MCF 10A (cell line): Measurements from ENCODE around the gene ABI1. TPM values are rescaled to one million over a fixed set of nuclear protein-coding genes. Genes with fewer than 3 reads are reported as not detected.

Source experiments
- BruUV-seq: library from RNA; stranded (reverse); fragments of 400-500 nt; replicated peaks from 2 replicates; lab custom pipeline; 2021; lab: Mats Ljungman, UMichigan
- CTCF ChIA-PET: fragments of 300-600 bp; sonication (Branson Sonifier 250); formaldehyde crosslinking; extraction: SDS; loops from one replicate; lab custom pipeline; 2021; ENCODE audit warnings: antibody characterized with exemption, inconsistent platforms; lab: Yijun Ruan, JAX
- POLR2A ChIA-PET: fragments of 300-600, 350-650 bp; sonication (Branson Sonifier 250); formaldehyde crosslinking; extraction: SDS; loops from one replicate; lab custom pipeline; 2020; ENCODE audit warnings: antibody characterized with exemption, inconsistent platforms; lab: Yijun Ruan, JAX
- DNase-seq: peaks from one replicate; pipeline ENCODE4 v3.0.0-alpha.2; 2018; ENCODE audit not compliant: unreplicated experiment
- H3K27ac Mint-ChIP-seq: one replicate; pipeline ENCODE4 v1.8.0; 2022; ENCODE audit warnings: mild to moderate bottlenecking, low read depth, mixed read lengths; ENCODE audit not compliant: unreplicated experiment
- H3K27me3 Mint-ChIP-seq: one replicate; pipeline ENCODE4 v1.8.0; 2022; ENCODE audit warnings: mixed read lengths; ENCODE audit not compliant: insufficient read depth, unreplicated experiment
- H3K36me3 Mint-ChIP-seq: one replicate; pipeline ENCODE4 v1.8.0; 2022; ENCODE audit warnings: mild to moderate bottlenecking, moderate library complexity, mixed read lengths; ENCODE audit not compliant: insufficient read depth, unreplicated experiment
- H3K4me1 Mint-ChIP-seq: one replicate; pipeline ENCODE4 v1.8.0; 2022; ENCODE audit warnings: mixed read lengths; ENCODE audit not compliant: insufficient read depth, unreplicated experiment
- H3K4me3 Mint-ChIP-seq: one replicate; pipeline ENCODE4 v1.8.0; 2022; ENCODE audit warnings: mild to moderate bottlenecking, moderate library complexity, mixed read lengths; ENCODE audit not compliant: unreplicated experiment
- H3K9me3 Mint-ChIP-seq: one replicate; pipeline ENCODE4 v1.8.0; 2022; ENCODE audit warnings: mixed read lengths; ENCODE audit not compliant: unreplicated experiment
- intact Hi-C: fragments of 100-400 bp; cut with micrococcal nuclease; formaldehyde crosslinking; loops from 2 replicates; pipeline ENCODE4 v1.14.1; 2022
- total RNA-seq: library from RNA; stranded (reverse); gene quantifications from 2 replicates; pipeline ENCODE4 v1.2.3, GENCODE V29; 2022
- TF ChIP-seq, protein P1 (sequence below): fragments of 200-600 bp; IDR thresholded peaks from one replicate; pipeline ENCODE4 v1.8.0; 2022; ENCODE audit warnings: antibody characterized with exemption, mild to moderate bottlenecking; ENCODE audit not compliant: unreplicated experiment

ABI1 gene
- total RNA-seq, 1 experiment from 2014 or later = 53.0 TPM

GRCh38 chr10:26854524-26854923 lies 6.2 kb downstream of the ABI1 start:
- peaks cover 30% of the 10 kb centered on the region for H3K4me1 Mint-ChIP-seq
- BruUV-seq = no TSS peak
- TF ChIP-seq, protein P1, sequence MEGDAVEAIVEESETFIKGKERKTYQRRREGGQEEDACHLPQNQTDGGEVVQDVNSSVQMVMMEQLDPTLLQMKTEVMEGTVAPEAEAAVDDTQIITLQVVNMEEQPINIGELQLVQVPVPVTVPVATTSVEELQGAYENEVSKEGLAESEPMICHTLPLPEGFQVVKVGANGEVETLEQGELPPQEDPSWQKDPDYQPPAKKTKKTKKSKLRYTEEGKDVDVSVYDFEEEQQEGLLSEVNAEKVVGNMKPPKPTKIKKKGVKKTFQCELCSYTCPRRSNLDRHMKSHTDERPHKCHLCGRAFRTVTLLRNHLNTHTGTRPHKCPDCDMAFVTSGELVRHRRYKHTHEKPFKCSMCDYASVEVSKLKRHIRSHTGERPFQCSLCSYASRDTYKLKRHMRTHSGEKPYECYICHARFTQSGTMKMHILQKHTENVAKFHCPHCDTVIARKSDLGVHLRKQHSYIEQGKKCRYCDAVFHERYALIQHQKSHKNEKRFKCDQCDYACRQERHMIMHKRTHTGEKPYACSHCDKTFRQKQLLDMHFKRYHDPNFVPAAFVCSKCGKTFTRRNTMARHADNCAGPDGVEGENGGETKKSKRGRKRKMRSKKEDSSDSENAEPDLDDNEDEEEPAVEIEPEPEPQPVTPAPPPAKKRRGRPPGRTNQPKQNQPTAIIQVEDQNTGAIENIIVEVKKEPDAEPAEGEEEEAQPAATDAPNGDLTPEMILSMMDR = no peak
- POLR2A ChIA-PET = no interaction called here
- CTCF ChIA-PET = no interaction called here
- no peaks in the 10 kb centered on the region for H3K27me3 Mint-ChIP-seq
- no peak overlapping the region for H3K4me3 Mint-ChIP-seq
- no peaks in the 10 kb centered on the region for H3K9me3 Mint-ChIP-seq
- intact Hi-C loops = no loop called here
- H3K36me3 Mint-ChIP-seq = peaks cover 4% of the 10 kb centered on the region
- H3K27ac Mint-ChIP-seq = no peak overlapping the region
- no peak for DNase-seq

DNA sequence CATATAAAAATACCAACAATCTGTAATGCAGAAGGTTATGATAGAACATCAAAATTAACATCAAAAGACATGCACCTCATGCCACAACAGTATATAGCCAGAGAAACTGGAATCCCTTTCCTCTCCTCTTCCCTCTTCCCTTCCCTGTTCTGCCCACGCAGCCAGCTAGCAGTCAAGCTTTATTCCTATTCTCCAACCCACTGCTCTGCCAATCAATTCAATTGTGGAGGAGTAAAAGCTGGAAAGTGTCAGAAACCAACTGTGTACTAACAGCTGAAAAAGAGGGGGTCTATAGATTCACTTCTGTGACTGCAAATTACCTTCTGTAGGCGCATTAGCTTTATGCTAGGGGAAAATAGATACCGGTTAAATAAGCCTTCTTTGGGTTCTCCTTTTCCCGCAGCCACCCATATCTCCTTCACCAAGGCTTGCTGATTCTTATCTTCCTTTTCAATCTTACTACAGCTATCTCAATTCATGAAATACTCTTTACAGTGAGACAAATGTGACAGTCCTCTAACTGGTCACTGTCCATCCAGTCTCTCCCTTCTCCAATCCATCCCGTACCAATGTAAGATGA lies 16.3 kb downstream of the ABI1 start:
- Mint-ChIP-seq H3K27ac (peak overlapping the region; percentile 39), H3K4me1 (peaks cover 28% of the 10 kb centered on the region), H3K9me3 (no peaks in the 10 kb centered on the region), H3K4me3 (no peak overlapping the region), H3K27me3 (no peaks in the 10 kb centered on the region), H3K36me3 (peaks cover 13% of the 10 kb centered on the region)
- intact Hi-C loops = no loop called here
- POLR2A ChIA-PET = interaction anchor here (1.1 to 1.3 kb wide), 3 partner anchors 16 to 86 kb away, joined by 3 to 4 read pairs (median 3); partner anchors contain the start of gene ABI1
- CTCF ChIA-PET = interaction anchor here (0.6 kb wide), 1 partner anchor 13 kb away, joined by 3 read pairs; no protein-coding TSS in a partner anchor
- TF ChIP-seq, protein P1 = no peak
- no TSS peak for BruUV-seq
- no peak for DNase-seq

DNA sequence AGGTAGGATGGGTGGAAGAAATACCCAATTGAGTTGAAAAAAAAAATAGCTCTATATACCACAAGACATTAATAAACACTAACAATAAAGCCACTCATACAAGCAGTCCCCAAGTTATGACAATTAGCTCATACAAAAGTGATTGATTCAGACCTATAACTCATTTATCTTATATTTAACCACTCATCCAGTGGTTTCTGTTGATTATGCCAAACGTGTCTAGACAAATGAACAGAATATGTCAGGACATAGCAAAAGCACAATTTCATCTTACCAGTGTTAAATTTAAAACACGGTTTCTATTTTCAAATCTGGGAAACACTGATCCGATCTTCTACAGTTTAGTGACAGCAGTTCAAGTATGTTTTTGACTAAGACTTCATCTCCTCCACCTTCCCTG lies 17.0 kb downstream of the ABI1 start:
- peak overlapping the region; percentile 39 for H3K27ac Mint-ChIP-seq
- CTCF ChIA-PET = interaction anchor here (0.6 kb wide), 2 partner anchors 14 to 1144 kb away, joined by 3 read pairs; no protein-coding TSS in a partner anchor
- intact Hi-C loops = no loop called here

DNA sequence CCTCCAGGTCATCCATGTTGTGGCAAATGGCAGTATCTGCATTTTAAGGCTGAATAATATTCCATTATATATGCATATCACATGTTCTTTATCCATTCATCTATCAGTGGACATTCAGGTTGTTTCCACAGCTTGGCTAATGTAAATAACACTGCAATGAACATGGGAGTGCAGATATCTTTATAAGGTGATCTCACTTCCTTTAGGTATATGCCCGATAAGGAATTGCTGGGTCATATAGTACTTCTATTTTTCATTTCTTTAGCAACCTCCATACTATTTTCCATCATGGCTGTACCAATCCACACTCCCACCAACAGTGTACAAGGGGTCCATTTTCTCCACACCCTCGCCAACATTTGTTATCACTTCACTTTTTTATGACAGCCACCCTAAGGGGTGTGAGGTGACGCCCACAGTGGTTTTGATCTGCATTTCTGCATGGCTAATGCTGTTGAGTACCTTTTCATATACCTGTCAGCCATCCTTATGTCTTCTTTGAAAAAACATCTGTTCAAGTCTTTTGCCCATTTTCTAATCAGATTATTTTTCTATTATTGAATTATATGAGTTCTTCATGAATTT lies 18.9 kb downstream of the ABI1 start:
- Mint-ChIP-seq H3K27me3 (no peaks in the 10 kb centered on the region), H3K36me3 (peaks cover 6% of the 10 kb centered on the region), H3K4me1 (peaks cover 34% of the 10 kb centered on the region), H3K27ac (peak overlapping the region; percentile 75), H3K4me3 (no peak overlapping the region), H3K9me3 (no peaks in the 10 kb centered on the region)
- ChIA-PET CTCF (interaction anchor here (0.7 kb wide), 1 partner anchor 116 kb away, joined by 4 read pairs; no protein-coding TSS in a partner anchor), POLR2A (no interaction called here)
- no peak for DNase-seq
- BruUV-seq = no TSS peak
- TF ChIP-seq, protein P1 = no peak
- intact Hi-C loops = no loop called here

More for the DNA sequence above, 17.0 kb downstream of the ABI1 start:
- POLR2A ChIA-PET = interaction anchor here (0.5 to 1.3 kb wide), 4 partner anchors 19 to 85 kb away, joined by 3 to 4 read pairs (median 3); no protein-coding TSS in a partner anchor
- Mint-ChIP-seq H3K36me3 (peaks cover 13% of the 10 kb centered on the region), H3K9me3 (no peaks in the 10 kb centered on the region), H3K4me1 (peaks cover 29% of the 10 kb centered on the region), H3K4me3 (no peak overlapping the region), H3K27me3 (no peaks in the 10 kb centered on the region)
- BruUV-seq = no TSS peak
- TF ChIP-seq, protein P1 = no peak
- no peak for DNase-seq
